Astrocyte (in vitro differentiated cells and primary cell): ENCODE results near the gene DLGAP1.

ENCODE experiments used
- EZH2 ChIP-seq: IDR thresholded peaks from 2 replicates; pipeline ENCODE4 v1.6.1; 2012; ENCODE audit warnings: mild to moderate bottlenecking, low read length, inconsistent platforms; ENCODE audit not compliant: insufficient read depth
- TF ChIP-seq, protein P1 (sequence below): IDR thresholded peaks from 2 replicates; pipeline ENCODE4 v1.5.1; 2011; ENCODE audit warnings: low read depth, mild to moderate bottlenecking, inconsistent platforms, low read length, moderate library complexity; ENCODE audit not compliant: insufficient read depth

DNA sequence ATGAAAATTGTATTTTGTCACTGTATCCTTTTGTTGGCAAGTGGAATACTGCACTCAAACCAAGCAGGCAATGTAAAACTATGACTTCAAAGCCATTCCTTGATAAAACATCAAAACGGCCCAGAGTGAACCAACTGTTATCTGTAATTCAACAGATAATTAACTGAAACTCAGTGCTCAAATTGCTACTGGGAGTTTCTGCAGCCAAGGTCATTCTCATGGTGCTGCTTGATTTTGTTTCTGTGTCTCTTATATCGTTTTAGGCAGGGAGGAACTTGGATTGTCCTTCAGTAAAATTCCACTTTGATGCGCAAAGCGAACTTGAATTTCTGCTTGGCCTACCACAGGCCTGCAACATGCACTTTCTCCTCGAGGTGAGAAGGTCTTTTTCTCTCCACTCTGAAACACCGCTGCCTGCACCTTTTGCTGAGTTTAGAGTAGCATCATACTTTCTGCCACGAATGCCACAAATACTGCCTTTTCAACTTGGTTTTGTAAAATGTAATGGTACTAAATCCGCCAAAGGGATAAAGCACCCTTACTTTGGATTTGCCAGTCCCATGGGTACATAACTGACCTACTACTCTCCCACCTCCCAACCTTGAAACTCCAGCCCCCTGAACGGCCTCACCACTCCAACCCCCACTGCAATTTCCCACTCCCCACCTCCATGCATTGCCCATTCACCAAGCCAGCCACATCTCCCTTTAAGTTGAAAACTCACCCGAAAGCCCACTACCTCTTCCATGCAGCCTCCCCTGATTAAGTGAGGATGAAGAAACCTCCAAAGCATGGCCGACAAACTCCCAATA is 800.5 kb downstream of the DLGAP1 start:
- TF ChIP-seq, protein P1, sequence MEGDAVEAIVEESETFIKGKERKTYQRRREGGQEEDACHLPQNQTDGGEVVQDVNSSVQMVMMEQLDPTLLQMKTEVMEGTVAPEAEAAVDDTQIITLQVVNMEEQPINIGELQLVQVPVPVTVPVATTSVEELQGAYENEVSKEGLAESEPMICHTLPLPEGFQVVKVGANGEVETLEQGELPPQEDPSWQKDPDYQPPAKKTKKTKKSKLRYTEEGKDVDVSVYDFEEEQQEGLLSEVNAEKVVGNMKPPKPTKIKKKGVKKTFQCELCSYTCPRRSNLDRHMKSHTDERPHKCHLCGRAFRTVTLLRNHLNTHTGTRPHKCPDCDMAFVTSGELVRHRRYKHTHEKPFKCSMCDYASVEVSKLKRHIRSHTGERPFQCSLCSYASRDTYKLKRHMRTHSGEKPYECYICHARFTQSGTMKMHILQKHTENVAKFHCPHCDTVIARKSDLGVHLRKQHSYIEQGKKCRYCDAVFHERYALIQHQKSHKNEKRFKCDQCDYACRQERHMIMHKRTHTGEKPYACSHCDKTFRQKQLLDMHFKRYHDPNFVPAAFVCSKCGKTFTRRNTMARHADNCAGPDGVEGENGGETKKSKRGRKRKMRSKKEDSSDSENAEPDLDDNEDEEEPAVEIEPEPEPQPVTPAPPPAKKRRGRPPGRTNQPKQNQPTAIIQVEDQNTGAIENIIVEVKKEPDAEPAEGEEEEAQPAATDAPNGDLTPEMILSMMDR, result no peak
- TF ChIP-seq EZH2, result no peak
